Measurements from ENCODE around the gene PRR15L. TPM values are rescaled to one million over a fixed set of nuclear protein-coding genes. Genes with fewer than 3 reads are reported as not detected.
A peak's percentile ranks its signal among the peaks of the same experiment; 100 is the strongest.

The PRR15L gene
- total and polyA plus RNA-seq, 2 of the 4 experiments (the other 2 are of a cell fraction), result not detected

- dilution Hi-C loops (cut with HindIII; ENCODE audit: low sequenced_read_pairs, unreplicated experiment), result no loop called here
- peaks cover 3% of the 10 kb centered on the region for H3K4me1 ChIP-seq (ENCODE audit: control insufficient read depth, insufficient read depth, low read length)
- no peak overlapping the region for H4K5ac ChIP-seq (ENCODE audit: low read depth, low read length)
Measured at GRCh38 chr17:47948706-47949196, 8.9 kb downstream of the PRR15L start.

More at GRCh38 chr17:47948706-47949196, 8.9 kb downstream of the PRR15L start:
- 20% methylated on average over 1 of the region's 5 CpGs; no CpG with 5 or more reads in 1 of the 2 experiments for WGBS, 2 experiments (ENCODE audit: extremely low coverage in 2 of 2, insufficient read length in 1 of 2)
- Histone ChIP-seq H2BK15ac (ENCODE audit: low read depth, low read length) (no peak overlapping the region), H4K8ac (ENCODE audit: low read depth in 2 of 2, low read length in 2 of 2) (peak overlapping the region in 1 of 2 experiments; percentile 60; a peak in 2 of 4 replicates), H4K20me1 (ENCODE audit: insufficient read depth, low read length) (peaks cover 2% of the 10 kb centered on the region; the same call in 1 of the 2 replicates), H3K36me3 (ENCODE audit: control insufficient read depth, insufficient read depth, low read length) (peaks cover 2% of the 10 kb centered on the region), H3K9ac (ENCODE audit: low read depth, low read length) (no peak overlapping the region), H3K79me1 (ENCODE audit: low read depth in 1 of 2, low read length in 2 of 2) (peaks cover 0 to 5% of the 10 kb centered on the region in 2 experiments; a peak in 1 of 4 replicates), H2BK5ac (ENCODE audit: low read depth, low read length, poor library complexity, severe bottlenecking) (no peak overlapping the region), H3K9me1 (ENCODE audit: insufficient read depth, low read length) (no peaks in the 10 kb centered on the region), H3K4ac (ENCODE audit: low read depth, low read length) (0 out of 2 replicates have a peak overlapping the region, but pooled peaks have one; percentile 38), H3K27ac (ENCODE audit: insufficient read depth, low read length) (no peak overlapping the region), H3K4me3 (ENCODE audit: insufficient read depth, low read depth, low read length) (no peak overlapping the region), H2AK9ac (replicated peaks; ENCODE audit: low read depth, low read length, poor library complexity) (peak overlapping the region; percentile 79), H3K4me2 (ENCODE audit: low read depth, low read length) (no peak overlapping the region), H4K91ac (ENCODE audit: insufficient read depth, low read depth, low read length) (no peak overlapping the region), H3K14ac (replicated peaks; ENCODE audit: low read depth, low read length) (no peak overlapping the region), H2BK20ac (ENCODE audit: low read depth, low read length) (0 out of 2 replicates have a peak overlapping the region, but pooled peaks have one; percentile 35), H3K23ac (ENCODE audit: low read depth, low read length) (no peak overlapping the region), H2BK120ac (ENCODE audit: low read depth, low read length) (no peak overlapping the region), H3K56ac (ENCODE audit: extremely low read depth, insufficient read depth, low read length) (no peak overlapping the region), H3K18ac (ENCODE audit: low read depth, low read length) (no peak overlapping the region), H3K27me3 (ENCODE audit: control insufficient read depth, insufficient read depth, low read length) (no peaks in the 10 kb centered on the region), H2AFZ (replicated peaks; ENCODE audit: low read length, poor library complexity) (peak overlapping the region; percentile 98), H3K9me3 (ENCODE audit: control insufficient read depth, insufficient read depth, low read length) (no peaks in the 10 kb centered on the region), H2AK5ac (ENCODE audit: low read depth, low read length) (peak overlapping the region; percentile 71; the same call in 1 of the 2 replicates)
- POLR2A ChIA-PET (ENCODE audit: unreplicated experiment), result no interaction called here
- TF ChIP-seq CHD1 (IDR thresholded peaks at IDR 0.05; ENCODE audit: low read depth, low read length), result no peak
- TF ChIP-seq NFE2L2 (IDR thresholded peaks at IDR 0.05; ENCODE audit: low read depth, low read length), result no peak
- no peak for TF ChIP-seq SMC3 (IDR thresholded peaks at IDR 0.05; ENCODE audit: low read depth, low read length)
- TF ChIP-seq CEBPB (IDR thresholded peaks at IDR 0.05; ENCODE audit: low read depth, low read length), result no peak
- no peak for TF ChIP-seq USF2 (IDR thresholded peaks at IDR 0.05; ENCODE audit: low read depth, low read length)
- TF ChIP-seq RAD21 (IDR thresholded peaks at IDR 0.05; ENCODE audit: low read length), result no peak
- TF ChIP-seq FOS (IDR thresholded peaks at IDR 0.05; ENCODE audit: low read depth, low read length), result no peak
- no peak for TF ChIP-seq RFX5 (IDR thresholded peaks at IDR 0.05; ENCODE audit: low read depth, low read length)
- no peak; the same call in 1 of the 2 replicates for TF ChIP-seq POLR2A (IDR thresholded peaks at IDR 0.05; ENCODE audit: low read depth, low read length)
- no peak for TF ChIP-seq ELK1 (IDR thresholded peaks at IDR 0.05; ENCODE audit: borderline replicate concordance, low read depth, low read length)
- no peak for TF ChIP-seq MAFK (IDR thresholded peaks at IDR 0.05; ENCODE audit: low read depth, low read length)
- no peak for TF ChIP-seq MAZ (IDR thresholded peaks at IDR 0.05; ENCODE audit: borderline replicate concordance, low read depth, low read length)
- no peak; the same call in 1 of the 2 replicates for TF ChIP-seq CTCF (conservative IDR thresholded peaks at IDR 0.05; ENCODE audit: low read depth, low read length)
- intact Hi-C loops (cut with micrococcal nuclease), result loop anchor here (1.0 to 5.0 kb wide), 3 partner anchors 22 to 106 kb away; partner anchors contain the start of gene SCRN2
- CTCF ChIA-PET, result interaction anchor here (1.0 to 3.3 kb wide), 3 partner anchors 19 to 69 kb away, joined by 3 to 23 read pairs (median 15); partner anchors contain the start of gene CDK5RAP3
- in situ Hi-C loops (cut with MboI; ENCODE audit: low sequenced_read_pairs), result no loop called here
- ATAC-seq (ENCODE audit: low read depth) (peak; percentile 11), DNase-seq (no peak)
- BruUV-seq (replicated peaks), result no TSS peak
